Neural progenitor cell (in vitro differentiated cells): ENCODE data around the gene DLX1. TPM values are rescaled to one million over a fixed set of nuclear protein-coding genes. Genes with fewer than 3 reads are reported as not detected.

Experiments used
- DNase-seq: peaks from one replicate; pipeline ENCODE4 v3.0.0-alpha.2; 2016; ENCODE audit warnings: low spot score
- H2AFZ ChIP-seq: fragments of 200-600 bp; sonication (generic); replicated peaks from 2 replicates; pipeline ENCODE4 v1.6.1; 2016; ENCODE audit warnings: antibody characterized with exemption
- H3F3A ChIP-seq: fragments of 200-600 bp; sonication (generic); 2 replicates; pipeline ENCODE4 v1.6.1; 2016; ENCODE audit warnings: antibody characterized with exemption, low read depth
- H3K27ac ChIP-seq: fragments of 200-600 bp; sonication (generic); 2 replicates; pipeline ENCODE4 v1.5.1; 2016; ENCODE audit warnings: mild to moderate bottlenecking
- H3K27me3 ChIP-seq: fragments of 200-600 bp; sonication (generic); 2 replicates; pipeline ENCODE4 v1.6.1; 2016; ENCODE audit warnings: mild to moderate bottlenecking, moderate library complexity
- H3K36me3 ChIP-seq: fragments of 200-600 bp; sonication (generic); 2 replicates; pipeline ENCODE4 v1.5.1; 2016
- H3K4me1 ChIP-seq: fragments of 200-600 bp; sonication (generic); 2 replicates; pipeline ENCODE4 v1.6.1; 2016; ENCODE audit warnings: mixed run types
- H3K4me2 ChIP-seq: fragments of 200-600 bp; sonication (generic); 2 replicates; pipeline ENCODE4 v1.6.1; 2016
- H3K4me3 ChIP-seq: fragments of 200-600 bp; sonication (generic); 2 replicates; pipeline ENCODE4 v1.5.1; 2016
- H3K79me2 ChIP-seq: fragments of 200-600 bp; sonication (generic); 2 replicates; pipeline ENCODE4 v1.6.1; 2016; ENCODE audit warnings: low read depth
- H3K9ac ChIP-seq: fragments of 200-600 bp; sonication (generic); 2 replicates; pipeline ENCODE4 v1.6.1; 2016
- H3K9me3 ChIP-seq: fragments of 200-600 bp; sonication (generic); 2 replicates; pipeline ENCODE4 v1.5.1; 2016; ENCODE audit warnings: low read depth
- H4K20me1 ChIP-seq: fragments of 200-600 bp; sonication (generic); 2 replicates; pipeline ENCODE4 v1.6.1; 2016; ENCODE audit warnings: low read depth
- H3K27ac Mint-ChIP-seq: 3 replicates; pipeline ENCODE4 v1.8.0; 2021; ENCODE audit warnings: mixed read lengths
- H3K27me3 Mint-ChIP-seq: 2 replicates; pipeline ENCODE4 v1.8.0; 2022; ENCODE audit warnings: low read depth, mild to moderate bottlenecking, inconsistent platforms, moderate library complexity, mixed read lengths; ENCODE audit not compliant: insufficient read depth
- H3K36me3 Mint-ChIP-seq: 3 replicates; pipeline ENCODE4 v1.8.0; 2021; ENCODE audit warnings: mixed read lengths
- H3K4me1 Mint-ChIP-seq: 3 replicates; pipeline ENCODE4 v1.8.0; 2021; ENCODE audit warnings: mixed read lengths
- H3K4me3 Mint-ChIP-seq: 3 replicates; pipeline ENCODE4 v1.8.0; 2021; ENCODE audit warnings: mild to moderate bottlenecking, moderate library complexity, mixed read lengths
- H3K9me3 Mint-ChIP-seq: 3 replicates; pipeline ENCODE4 v1.8.0; 2020; ENCODE audit warnings: mixed read lengths
- EZH2 ChIP-seq: fragments of 200-600 bp; sonication (generic); IDR thresholded peaks from 2 replicates; pipeline ENCODE4 v1.6.1; 2017; ENCODE audit warnings: antibody characterized with exemption, mild to moderate bottlenecking, moderate library complexity
- EZH2phosphoT487 ChIP-seq: fragments of 200-600 bp; sonication (generic); IDR thresholded peaks from 2 replicates; pipeline ENCODE4 v1.6.1; 2017; ENCODE audit warnings: antibody characterized with exemption
- total RNA-seq: library from RNA; depleted of rRNA; stranded (reverse); fragments of >200 nt; gene quantifications from 2 replicates; pipeline ENCODE4 v1.2.3, GENCODE V29; 2015; ENCODE audit warnings: low replicate concordance
- TF ChIP-seq, protein P1 (sequence below): fragments of 200-600 bp; sonication (generic); IDR thresholded peaks from 2 replicates; pipeline ENCODE4 v1.5.1; 2017; ENCODE audit warnings: antibody characterized with exemption, mild to moderate bottlenecking

DLX1 gene
- total RNA-seq, 1 donor from 2014 or later: not detected

DNA sequence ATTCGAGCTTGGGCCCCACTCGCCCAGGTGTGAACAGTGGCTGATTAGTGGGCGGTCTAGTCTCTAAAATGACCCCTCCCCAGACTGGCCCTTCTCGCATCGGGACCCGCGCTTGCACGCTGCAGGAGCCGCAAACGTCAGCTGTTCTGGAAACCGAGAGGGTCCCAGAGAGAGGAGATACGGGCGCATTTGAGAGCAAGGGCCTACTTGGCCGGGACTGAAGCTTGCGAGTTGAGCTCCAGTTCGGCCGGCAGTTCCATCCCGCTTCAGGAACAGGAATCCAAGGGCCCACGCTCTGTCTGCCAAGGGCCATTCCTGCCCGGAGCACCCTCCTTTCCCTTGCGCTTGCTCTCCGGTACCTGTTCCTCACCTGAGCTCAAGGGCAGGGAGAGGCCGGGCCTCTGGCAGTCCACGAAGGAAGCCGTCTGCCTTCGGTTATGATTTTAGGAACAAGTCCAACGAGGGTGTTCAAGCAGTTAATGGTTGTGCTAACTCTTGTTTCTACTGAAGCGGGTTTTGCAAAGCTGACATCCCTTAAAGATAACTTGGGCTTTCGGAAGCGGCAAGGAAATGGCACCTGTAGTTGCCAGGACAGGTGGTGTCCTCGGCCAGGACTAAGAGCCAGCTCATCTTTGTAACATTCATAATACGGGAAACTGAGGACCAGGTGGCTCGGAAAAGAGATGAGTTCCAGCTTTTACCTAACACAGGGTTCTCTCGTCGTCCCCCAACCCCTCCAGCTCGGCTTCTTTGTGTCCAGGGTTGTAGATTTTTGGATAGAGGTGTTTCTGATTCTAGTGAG lies 3.9 kb upstream of the DLX1 start:
- TF ChIP-seq EZH2phosphoT487: peak; percentile 54
- TF ChIP-seq, protein P1, sequence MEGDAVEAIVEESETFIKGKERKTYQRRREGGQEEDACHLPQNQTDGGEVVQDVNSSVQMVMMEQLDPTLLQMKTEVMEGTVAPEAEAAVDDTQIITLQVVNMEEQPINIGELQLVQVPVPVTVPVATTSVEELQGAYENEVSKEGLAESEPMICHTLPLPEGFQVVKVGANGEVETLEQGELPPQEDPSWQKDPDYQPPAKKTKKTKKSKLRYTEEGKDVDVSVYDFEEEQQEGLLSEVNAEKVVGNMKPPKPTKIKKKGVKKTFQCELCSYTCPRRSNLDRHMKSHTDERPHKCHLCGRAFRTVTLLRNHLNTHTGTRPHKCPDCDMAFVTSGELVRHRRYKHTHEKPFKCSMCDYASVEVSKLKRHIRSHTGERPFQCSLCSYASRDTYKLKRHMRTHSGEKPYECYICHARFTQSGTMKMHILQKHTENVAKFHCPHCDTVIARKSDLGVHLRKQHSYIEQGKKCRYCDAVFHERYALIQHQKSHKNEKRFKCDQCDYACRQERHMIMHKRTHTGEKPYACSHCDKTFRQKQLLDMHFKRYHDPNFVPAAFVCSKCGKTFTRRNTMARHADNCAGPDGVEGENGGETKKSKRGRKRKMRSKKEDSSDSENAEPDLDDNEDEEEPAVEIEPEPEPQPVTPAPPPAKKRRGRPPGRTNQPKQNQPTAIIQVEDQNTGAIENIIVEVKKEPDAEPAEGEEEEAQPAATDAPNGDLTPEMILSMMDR: no peak
- peak; percentile 96 for TF ChIP-seq EZH2
- DNase-seq: peak; percentile 64
- Mint-ChIP-seq H3K36me3 (peaks cover 3% of the 10 kb centered on the region), H3K4me3 (peak overlapping the region; percentile 27), H3K27me3 (peaks cover 83% of the 10 kb centered on the region), H3K4me1 (peaks cover 35% of the 10 kb centered on the region), H3K9me3 (peaks cover 3% of the 10 kb centered on the region), H3K27ac (no peak overlapping the region)
- Histone ChIP-seq H3K4me3 (no peak overlapping the region), H3K9ac (no peak overlapping the region), H3K36me3 (no peaks in the 10 kb centered on the region), H3K27me3 (peaks cover 100% of the 10 kb centered on the region), H2AFZ (no peak overlapping the region), H3K27ac (no peak overlapping the region), H3K9me3 (no peaks in the 10 kb centered on the region), H3K4me2 (no peak overlapping the region), H4K20me1 (peaks cover 77% of the 10 kb centered on the region), H3K79me2 (no peaks in the 10 kb centered on the region), H3F3A (peaks cover 31% of the 10 kb centered on the region), H3K4me1 (peaks cover 17% of the 10 kb centered on the region)

DNA sequence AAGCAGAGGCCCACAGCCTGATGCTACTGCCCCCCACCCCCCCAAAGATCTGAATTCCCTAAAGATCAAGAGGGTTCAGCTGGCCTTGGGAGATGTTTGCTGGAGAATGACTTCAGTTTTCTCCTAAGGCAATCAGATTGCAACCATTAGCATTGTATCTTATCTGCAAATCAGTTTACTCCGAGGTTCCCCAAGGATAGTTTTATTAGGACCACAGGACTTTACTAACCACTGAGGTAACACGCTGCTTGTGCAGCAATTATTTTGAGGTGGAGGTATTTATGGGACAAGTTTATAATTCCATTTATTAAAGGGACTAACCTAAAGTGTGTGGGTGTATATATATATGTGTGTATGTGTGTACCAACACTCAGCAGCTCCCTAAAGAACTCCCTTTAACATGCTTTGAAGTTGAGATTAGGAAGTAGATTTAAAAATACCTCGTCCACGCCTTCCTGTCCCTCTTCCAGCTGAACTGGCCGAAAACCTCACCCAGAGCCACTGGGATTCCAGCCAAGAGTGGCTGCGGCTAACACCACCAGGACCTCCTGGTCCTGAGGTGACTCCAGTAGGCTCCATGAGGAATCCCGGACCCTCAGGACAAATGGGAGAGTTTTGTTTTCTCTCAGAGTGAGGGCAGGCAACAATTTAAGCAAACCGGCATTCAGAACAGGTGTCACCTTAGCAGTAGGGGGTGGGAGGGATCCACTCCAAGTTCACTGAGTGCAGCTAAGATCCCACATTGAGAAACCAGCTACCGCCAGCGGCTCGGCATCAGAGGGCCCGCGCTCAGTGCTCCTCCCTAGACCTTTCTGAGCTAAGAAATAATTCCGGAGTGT lies 3.0 kb upstream of the DLX1 start:
- H3F3A ChIP-seq: peaks cover 40% of the 10 kb centered on the region
- no peak overlapping the region for H3K4me3 Mint-ChIP-seq
- no peak overlapping the region for H3K4me3 ChIP-seq
- H4K20me1 ChIP-seq: peaks cover 84% of the 10 kb centered on the region
- H3K27ac ChIP-seq: no peak overlapping the region
- H3K4me2 ChIP-seq: no peak overlapping the region
- no peaks in the 10 kb centered on the region for H3K79me2 ChIP-seq
- H3K36me3 Mint-ChIP-seq: peaks cover 3% of the 10 kb centered on the region
- peaks cover 100% of the 10 kb centered on the region for H3K27me3 ChIP-seq
- H3K4me1 Mint-ChIP-seq: peaks cover 44% of the 10 kb centered on the region
- peaks cover 3% of the 10 kb centered on the region for H3K9me3 Mint-ChIP-seq
- H3K27me3 Mint-ChIP-seq: peaks cover 92% of the 10 kb centered on the region
- DNase-seq: peak; percentile 25
- H2AFZ ChIP-seq: no peak overlapping the region
- H3K9ac ChIP-seq: no peak overlapping the region
- H3K9me3 ChIP-seq: no peaks in the 10 kb centered on the region
- H3K36me3 ChIP-seq: no peaks in the 10 kb centered on the region
- no peak overlapping the region for H3K27ac Mint-ChIP-seq
- TF ChIP-seq EZH2 (no peak), EZH2phosphoT487 (no peak)
- TF ChIP-seq, protein P1: no peak
- H3K4me1 ChIP-seq: peaks cover 23% of the 10 kb centered on the region

DNA sequence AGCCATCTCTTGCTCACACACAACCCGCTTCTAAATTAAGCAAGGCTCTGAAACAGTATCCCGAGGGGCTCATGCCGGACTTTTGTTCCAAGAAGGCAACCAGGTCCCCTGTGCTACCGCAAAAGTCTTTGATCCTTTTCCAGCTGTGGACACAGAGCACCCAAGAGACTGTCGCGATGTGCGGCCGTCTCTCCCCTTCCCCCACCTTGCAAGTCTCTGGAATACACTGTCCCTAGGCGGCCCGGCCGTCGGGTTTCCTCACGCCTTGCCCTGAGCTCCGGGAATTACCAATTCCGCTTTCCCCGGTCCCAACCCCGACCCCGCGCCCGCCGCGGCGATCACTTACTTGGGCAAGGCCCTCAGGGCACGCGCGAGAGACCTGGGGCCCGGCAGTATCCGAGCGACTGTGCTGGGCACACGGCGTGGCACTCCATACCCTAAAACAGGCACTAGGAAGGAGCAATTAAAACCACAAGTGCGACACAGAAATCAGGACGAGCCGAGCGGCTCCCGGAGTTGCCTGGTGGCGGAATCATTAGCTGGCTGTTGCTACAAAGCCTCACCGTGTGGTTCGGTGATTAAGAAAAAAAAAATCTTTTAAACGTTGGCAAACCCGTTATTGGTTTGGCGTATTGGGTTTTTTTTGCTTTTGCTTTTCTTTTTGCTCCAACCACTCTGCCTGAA lies 2.2 kb upstream of the DLX1 start:
- Mint-ChIP-seq H3K9me3 (peaks cover 3% of the 10 kb centered on the region), H3K36me3 (peaks cover 3% of the 10 kb centered on the region), H3K27ac (no peak overlapping the region), H3K4me1 (peaks cover 52% of the 10 kb centered on the region), H3K27me3 (peaks cover 97% of the 10 kb centered on the region), H3K4me3 (no peak overlapping the region)
- H3K9me3 ChIP-seq: no peaks in the 10 kb centered on the region
- no peaks in the 10 kb centered on the region for H3K79me2 ChIP-seq
- peaks cover 87% of the 10 kb centered on the region for H4K20me1 ChIP-seq
- H3K27me3 ChIP-seq: peaks cover 100% of the 10 kb centered on the region
- peak; percentile 63 for DNase-seq
- H3K4me3 ChIP-seq: no peak overlapping the region
- peaks cover 47% of the 10 kb centered on the region for H3F3A ChIP-seq
- H2AFZ ChIP-seq: no peak overlapping the region
- TF ChIP-seq EZH2 (peak; percentile 99), EZH2phosphoT487 (peak; percentile 99)
- TF ChIP-seq, protein P1: no peak
- H3K27ac ChIP-seq: no peak overlapping the region
- peaks cover 31% of the 10 kb centered on the region for H3K4me1 ChIP-seq
- H3K4me2 ChIP-seq: no peak overlapping the region
- no peaks in the 10 kb centered on the region for H3K36me3 ChIP-seq
- no peak overlapping the region for H3K9ac ChIP-seq
